H1 (cell line): ENCODE results near the gene CD151. TPM values are rescaled to one million over a fixed set of nuclear protein-coding genes. Genes with fewer than 3 reads are reported as not detected.
A peak's percentile ranks its signal among the peaks of the same experiment; 100 is the strongest.

ENCODE experiments used
- BCL11A ChIP-seq, 2 experiments: IDR thresholded peaks; one replicate each; pipeline ENCODE4 v1.6.1; 2011; ENCODE audit warnings: low read depth in 2 of 2, low read length in 2 of 2, mild to moderate bottlenecking in 2 of 2
- CBX8 ChIP-seq: fragments of 300-800, 300-1000 bp; sonication (generic); IDR thresholded peaks from 2 replicates; pipeline ENCODE4 v1.7.1; 2016; ENCODE audit warnings: low read depth, low read length, borderline replicate concordance
- CHD1 ChIP-seq: IDR thresholded peaks from 2 replicates; pipeline ENCODE4 v1.6.1; 2012; ENCODE audit warnings: low read depth, low read length, improper control_type of control experiment
- CTBP2 ChIP-seq: IDR thresholded peaks from 2 replicates; pipeline ENCODE4 v1.7.0; 2011; ENCODE audit warnings: borderline replicate concordance, mild to moderate bottlenecking, moderate library complexity, mixed read lengths, low read length; ENCODE audit not compliant: insufficient read depth, insufficient read length
- HDAC6 ChIP-seq: IDR thresholded peaks from one replicate; pipeline ENCODE4 v1.7.1; 2012; ENCODE audit warnings: low read depth, mild to moderate bottlenecking, inconsistent platforms, low read length, moderate library complexity
- JUND ChIP-seq: IDR thresholded peaks from 2 replicates; pipeline ENCODE4 v1.6.1; 2011; ENCODE audit warnings: mild to moderate bottlenecking, improper control_type of control experiment, low read length
- KDM4A ChIP-seq: IDR thresholded peaks from one replicate; pipeline ENCODE4 v1.7.1; 2012; ENCODE audit warnings: low read depth, mild to moderate bottlenecking, moderate library complexity, low read length, inconsistent platforms; ENCODE audit not compliant: severe bottlenecking
- MAFK ChIP-seq: IDR thresholded peaks from 2 replicates; pipeline ENCODE4 v1.6.1; 2012; ENCODE audit warnings: low read depth, mild to moderate bottlenecking, improper control_type of control experiment, low read length
- RAD21 ChIP-seq, 2 experiments: IDR thresholded peaks in 1 of 2; conservative IDR thresholded peaks in 1 of 2; 2 replicates each; pipeline ENCODE4 v1.6.1; 2011; ENCODE audit warnings: low read depth in 2 of 2, low read length in 2 of 2, improper control_type of control experiment in 1 of 2, inconsistent platforms in 1 of 2, mild to moderate bottlenecking in 1 of 2, moderate library complexity in 1 of 2
- SAP30 ChIP-seq: fragments of 300-600 bp; sonication (generic); IDR thresholded peaks from 2 replicates; pipeline ENCODE4 v1.7.1; 2012; ENCODE audit warnings: low read length, moderate library complexity, mild to moderate bottlenecking, inconsistent platforms; ENCODE audit not compliant: insufficient read depth, insufficient replicate concordance
- SP2 ChIP-seq: IDR thresholded peaks from 2 replicates; pipeline ENCODE4 v1.6.1; 2012; ENCODE audit warnings: mild to moderate bottlenecking, low read length, inconsistent platforms
- SRF ChIP-seq: IDR thresholded peaks from 2 replicates; pipeline ENCODE4 v1.6.1; 2011; ENCODE audit warnings: mild to moderate bottlenecking, low read depth, low read length, moderate library complexity
- TAF7 ChIP-seq: optimal IDR thresholded peaks from 2 replicates; pipeline ENCODE3; 2011; ENCODE audit warnings: low read depth, mild to moderate bottlenecking, inconsistent platforms, low read length, moderate library complexity, borderline replicate concordance
- YY1 ChIP-seq: IDR thresholded peaks from 2 replicates; pipeline ENCODE4 v1.6.1; 2011; ENCODE audit warnings: low read depth, mild to moderate bottlenecking, low read length
- polyA plus RNA-seq, 7 experiments: library from polyadenylated mRNA; depleted of rRNA in 3 of 7; stranded (reverse) in 5 of 7; unstranded in 2 of 7; fragments of >200 nt in 5 of 7; fragments of 200-250 nt in 2 of 7; gene quantifications; 1 replicate in 5 of 7; 2 replicates in 1 of 7; 4 replicates in 1 of 7; pipeline versions ENCODE4 v1.2.1 to v1.2.3, GENCODE V29; 2011 to 2013; ENCODE audit warnings: missing spikeins in 2 of 7, mixed read lengths in 2 of 7
- total RNA-seq: library from RNA; stranded (reverse); fragmentation: NEBNext Ultra II Directional; extraction: Animal tissue kit (Norgen Biotek cat#: 25700); gene quantifications from 2 replicates; pipeline ENCODE4 v1.2.1, GENCODE V29; 2021
- TF ChIP-seq, protein P1 (sequence below): IDR thresholded peaks from 2 replicates; pipeline ENCODE4 v1.6.1; 2011; ENCODE audit warnings: low read length, improper control_type of control experiment
- TF ChIP-seq, protein P2 (sequence below): IDR thresholded peaks from 2 replicates; pipeline ENCODE4 v1.6.1; 2012; ENCODE audit warnings: inconsistent platforms
- TF ChIP-seq, protein P3 (sequence below), 3 experiments: IDR thresholded peaks; 1 replicate in 2 of 3; 2 replicates in 1 of 3; pipeline versions ENCODE4 v1.5.1 to v1.6.1; 2011; ENCODE audit warnings: low read length in 3 of 3, mild to moderate bottlenecking in 3 of 3, inconsistent platforms in 2 of 3, low read depth in 1 of 3, moderate library complexity in 1 of 3; ENCODE audit not compliant: insufficient read depth in 1 of 3; ENCODE audit errors: control extremely low read depth in 1 of 3
- TF ChIP-seq, protein P4 (sequence below): IDR thresholded peaks from 2 replicates; pipeline ENCODE4 v1.6.1; 2012; ENCODE audit warnings: inconsistent platforms

The CD151 gene
- total and polyA plus RNA-seq, 2 of the 8 experiments (the other 6 are each of a cell fraction or from before 2014, with no cell fraction given), result 101 to 212 TPM

DNA sequence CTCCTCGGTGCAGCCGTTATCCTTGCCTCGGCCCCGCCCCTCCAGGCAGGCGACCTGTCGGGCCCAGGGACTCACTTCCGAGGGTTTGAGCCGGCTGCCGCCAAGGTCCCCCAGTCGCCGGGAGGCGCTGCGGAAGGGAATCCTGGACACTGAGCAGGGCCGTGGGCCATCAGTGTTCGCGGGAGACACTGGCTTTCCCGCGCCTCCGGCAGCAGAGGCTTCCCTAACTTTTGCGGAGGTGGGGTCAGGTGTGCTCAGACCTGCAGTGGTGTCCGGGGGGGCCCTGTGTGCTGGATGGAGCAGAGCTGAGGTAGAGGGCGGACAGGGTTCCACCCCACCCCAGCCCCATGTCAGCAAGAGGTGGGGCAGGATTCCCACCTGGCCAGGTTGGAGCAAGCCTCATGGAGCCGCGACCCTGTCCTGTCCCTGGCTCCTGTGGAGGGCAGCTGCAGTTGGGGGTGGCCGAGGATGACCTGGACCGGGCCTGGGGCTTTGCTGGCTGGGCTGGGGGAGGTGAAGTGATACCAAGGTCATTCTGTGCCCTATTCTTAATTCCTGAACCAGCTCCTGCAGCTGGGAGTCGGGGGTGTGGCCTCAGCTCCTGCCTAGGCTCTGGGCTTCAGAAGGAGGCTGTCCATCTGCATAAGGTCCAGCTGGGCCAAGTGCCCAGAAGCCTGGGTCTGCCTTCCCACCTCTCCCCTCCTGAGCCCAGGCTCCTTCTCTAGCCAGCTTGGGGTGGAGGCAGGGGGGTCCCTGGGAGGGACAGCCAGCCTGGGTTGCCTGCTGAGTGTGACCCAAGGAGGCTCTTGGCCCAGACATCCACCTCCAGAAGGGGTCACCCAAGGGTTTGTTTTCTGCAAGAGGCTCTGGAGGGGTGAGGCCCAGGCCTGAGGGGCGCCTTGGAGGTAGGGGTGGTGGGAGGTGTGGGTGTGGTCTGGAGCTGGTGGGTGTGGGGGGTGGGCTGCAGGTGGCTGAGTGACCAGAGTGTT lies 18.3 kb downstream of the CD151 start (continued):
- TF ChIP-seq SAP30 (no peak), RAD21 (IDR thresholded peaks at IDR 0.05 in 1 of 2, conservative IDR thresholded peaks at IDR 0.05 in 1 of 2; ENCODE audit: low read depth in 2 of 2, low read length in 2 of 2) (peak; percentile 65 to 72), SRF (no peak), CHD1 (no peak), MAFK (no peak), HDAC6 (no peak), CTBP2 (peak; percentile 48), SP2 (no peak), TAF7 (peak; percentile 21), JUND (no peak), BCL11A (IDR thresholded peaks at IDR 0.05; ENCODE audit: low read depth in 2 of 2, low read length in 2 of 2) (no peak), YY1 (no peak), KDM4A (no peak), CBX8 (no peak)
- TF ChIP-seq, protein P1, sequence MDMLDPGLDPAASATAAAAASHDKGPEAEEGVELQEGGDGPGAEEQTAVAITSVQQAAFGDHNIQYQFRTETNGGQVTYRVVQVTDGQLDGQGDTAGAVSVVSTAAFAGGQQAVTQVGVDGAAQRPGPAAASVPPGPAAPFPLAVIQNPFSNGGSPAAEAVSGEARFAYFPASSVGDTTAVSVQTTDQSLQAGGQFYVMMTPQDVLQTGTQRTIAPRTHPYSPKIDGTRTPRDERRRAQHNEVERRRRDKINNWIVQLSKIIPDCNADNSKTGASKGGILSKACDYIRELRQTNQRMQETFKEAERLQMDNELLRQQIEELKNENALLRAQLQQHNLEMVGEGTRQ, result no peak
- TF ChIP-seq, protein P2, sequence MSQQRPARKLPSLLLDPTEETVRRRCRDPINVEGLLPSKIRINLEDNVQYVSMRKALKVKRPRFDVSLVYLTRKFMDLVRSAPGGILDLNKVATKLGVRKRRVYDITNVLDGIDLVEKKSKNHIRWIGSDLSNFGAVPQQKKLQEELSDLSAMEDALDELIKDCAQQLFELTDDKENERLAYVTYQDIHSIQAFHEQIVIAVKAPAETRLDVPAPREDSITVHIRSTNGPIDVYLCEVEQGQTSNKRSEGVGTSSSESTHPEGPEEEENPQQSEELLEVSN, result no peak
- TF ChIP-seq, protein P3, sequence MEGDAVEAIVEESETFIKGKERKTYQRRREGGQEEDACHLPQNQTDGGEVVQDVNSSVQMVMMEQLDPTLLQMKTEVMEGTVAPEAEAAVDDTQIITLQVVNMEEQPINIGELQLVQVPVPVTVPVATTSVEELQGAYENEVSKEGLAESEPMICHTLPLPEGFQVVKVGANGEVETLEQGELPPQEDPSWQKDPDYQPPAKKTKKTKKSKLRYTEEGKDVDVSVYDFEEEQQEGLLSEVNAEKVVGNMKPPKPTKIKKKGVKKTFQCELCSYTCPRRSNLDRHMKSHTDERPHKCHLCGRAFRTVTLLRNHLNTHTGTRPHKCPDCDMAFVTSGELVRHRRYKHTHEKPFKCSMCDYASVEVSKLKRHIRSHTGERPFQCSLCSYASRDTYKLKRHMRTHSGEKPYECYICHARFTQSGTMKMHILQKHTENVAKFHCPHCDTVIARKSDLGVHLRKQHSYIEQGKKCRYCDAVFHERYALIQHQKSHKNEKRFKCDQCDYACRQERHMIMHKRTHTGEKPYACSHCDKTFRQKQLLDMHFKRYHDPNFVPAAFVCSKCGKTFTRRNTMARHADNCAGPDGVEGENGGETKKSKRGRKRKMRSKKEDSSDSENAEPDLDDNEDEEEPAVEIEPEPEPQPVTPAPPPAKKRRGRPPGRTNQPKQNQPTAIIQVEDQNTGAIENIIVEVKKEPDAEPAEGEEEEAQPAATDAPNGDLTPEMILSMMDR (IDR thresholded peaks at IDR 0.05; ENCODE audit: control extremely low read depth in 1 of 3, insufficient read depth in 1 of 3, low read depth in 1 of 3, low read length in 3 of 3), result peak in 2 of 3 experiments; percentile 53 to 55; a peak in 3 of 4 replicates
- TF ChIP-seq, protein P4, sequence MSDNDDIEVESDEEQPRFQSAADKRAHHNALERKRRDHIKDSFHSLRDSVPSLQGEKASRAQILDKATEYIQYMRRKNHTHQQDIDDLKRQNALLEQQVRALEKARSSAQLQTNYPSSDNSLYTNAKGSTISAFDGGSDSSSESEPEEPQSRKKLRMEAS, result no peak
- TF ChIP-seq, all 59 proteins: peak for 8
